Activated CD8-positive, alpha-beta memory T cell treated with anti-CD3 and anti-CD28 coated beads, Interleukin-2, amount 50 U/mL, for 48 hours (primary cell): ENCODE measurements around the gene UBXN1.

ENCODE experiments used
- DNase-seq: peaks from one replicate; pipeline ENCODE4 v3.0.0-alpha.2; 2020

Gene UBXN1, protein sequence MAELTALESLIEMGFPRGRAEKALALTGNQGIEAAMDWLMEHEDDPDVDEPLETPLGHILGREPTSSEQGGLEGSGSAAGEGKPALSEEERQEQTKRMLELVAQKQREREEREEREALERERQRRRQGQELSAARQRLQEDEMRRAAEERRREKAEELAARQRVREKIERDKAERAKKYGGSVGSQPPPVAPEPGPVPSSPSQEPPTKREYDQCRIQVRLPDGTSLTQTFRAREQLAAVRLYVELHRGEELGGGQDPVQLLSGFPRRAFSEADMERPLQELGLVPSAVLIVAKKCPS

DNA sequence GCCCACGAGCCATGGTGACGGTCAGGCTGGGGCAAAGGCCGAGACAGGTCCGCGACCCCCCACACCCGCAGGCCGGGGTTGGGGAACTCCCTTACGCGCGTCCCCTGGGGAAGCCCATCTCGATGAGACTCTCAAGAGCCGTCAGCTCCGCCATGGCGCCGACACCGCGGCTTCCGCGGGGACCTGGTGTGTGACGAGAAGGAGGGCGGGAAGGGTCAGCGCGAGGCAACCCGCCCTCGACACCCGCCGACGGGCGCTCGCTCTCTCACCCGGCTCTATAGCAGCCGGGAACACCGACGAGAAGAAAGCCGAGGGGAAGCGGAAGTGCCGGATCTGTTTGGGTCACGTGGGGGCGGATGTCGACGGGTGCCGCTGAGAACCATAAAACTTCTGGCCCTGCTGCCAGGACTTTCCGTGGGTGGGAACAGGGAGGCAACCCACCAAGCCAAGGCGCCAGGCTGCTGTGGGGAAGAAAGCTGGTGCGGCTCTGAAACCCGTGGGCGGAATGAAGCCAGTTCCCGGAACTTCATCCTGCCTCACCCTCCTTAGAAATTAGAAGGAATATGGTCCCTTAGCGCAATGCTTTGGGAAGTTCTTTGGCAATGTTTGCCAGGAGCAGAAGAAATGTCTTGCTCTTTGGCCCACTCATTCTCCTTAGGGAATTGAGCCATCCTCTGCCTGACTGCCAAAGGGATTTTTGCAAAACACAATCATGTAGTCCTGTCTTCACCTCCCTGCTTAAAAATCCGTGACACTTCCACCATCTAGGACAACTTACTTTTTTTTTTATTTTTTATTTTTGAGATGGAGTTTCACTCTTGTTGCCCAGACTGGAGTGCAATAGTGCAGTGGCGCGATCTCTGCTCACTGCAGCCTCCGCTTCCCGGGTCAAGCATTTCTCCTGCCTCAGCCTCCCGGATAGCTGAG lies at the start of gene UBXN1:
TSS of gene UBXN1 (minus strand) at position 304 of the 927 bp plus-strand sequence. CDS start at position 154, 150 bp downstream.
- peak; percentile 91 for DNase-seq

GRCh38 chr11:62728171-62728988 lies 49.5 kb upstream of the UBXN1 start, which contains the start of gene TTC9C:
Gene TTC9C, plus strand, starts transcription at chr11:62728486. Its CDS starts 363 bp downstream, at chr11:62728849.
- peak; percentile 85 for DNase-seq

GRCh38 chr11:62727872-62728170 lies 48.9 kb upstream of the UBXN1 start:
- peak; percentile 83 for DNase-seq

GRCh38 chr11:62727165-62727871 lies 48.4 kb upstream of the UBXN1 start, which contains the start of gene HNRNPUL2:
Gene HNRNPUL2, minus strand, starts transcription at chr11:62727457. Its CDS starts 301 bp downstream, at chr11:62727156.
- peak; percentile 99 for DNase-seq

DNA sequence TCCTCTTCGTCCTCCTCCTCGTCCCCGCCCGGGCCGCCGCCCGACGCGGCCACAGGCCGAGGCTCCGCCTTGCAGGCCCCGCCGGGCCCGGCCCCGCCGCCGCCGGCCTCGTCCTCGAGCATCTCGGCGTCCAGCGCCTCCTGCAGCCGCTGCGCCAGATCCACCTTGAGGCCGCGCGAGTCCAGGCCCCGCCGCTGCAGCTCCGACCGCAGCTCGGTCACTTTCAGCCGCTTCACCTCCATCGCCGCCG lies 48.0 kb upstream of the UBXN1 start:
- no peak for DNase-seq

- DNase-seq: peak; percentile 65
These were observed 47.5 kb upstream of the UBXN1 start for GRCh38 chr11:62726156-62726914.

DNA sequence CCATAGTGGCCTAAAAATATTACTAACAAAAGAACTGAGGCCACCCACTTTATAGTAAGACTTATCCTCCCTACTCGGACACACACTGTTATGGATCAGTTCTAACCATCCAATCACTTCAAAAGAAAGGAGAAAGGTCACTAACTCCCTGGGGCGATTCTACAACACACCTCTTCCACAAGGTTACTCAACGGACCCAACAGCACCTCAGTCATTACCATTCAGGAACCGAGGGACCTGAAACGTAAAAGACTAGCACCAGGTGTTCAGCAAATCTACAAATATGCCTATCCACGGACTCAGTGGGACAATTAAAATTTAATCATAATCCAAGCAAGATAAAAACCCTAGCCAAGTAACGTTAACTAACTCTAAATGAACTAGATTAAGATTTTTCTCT lies 46.8 kb upstream of the UBXN1 start:
- DNase-seq: no peak

- no peak for DNase-seq
These were observed 45.3 kb upstream of the UBXN1 start for GRCh38 chr11:62724171-62724570.

DNA sequence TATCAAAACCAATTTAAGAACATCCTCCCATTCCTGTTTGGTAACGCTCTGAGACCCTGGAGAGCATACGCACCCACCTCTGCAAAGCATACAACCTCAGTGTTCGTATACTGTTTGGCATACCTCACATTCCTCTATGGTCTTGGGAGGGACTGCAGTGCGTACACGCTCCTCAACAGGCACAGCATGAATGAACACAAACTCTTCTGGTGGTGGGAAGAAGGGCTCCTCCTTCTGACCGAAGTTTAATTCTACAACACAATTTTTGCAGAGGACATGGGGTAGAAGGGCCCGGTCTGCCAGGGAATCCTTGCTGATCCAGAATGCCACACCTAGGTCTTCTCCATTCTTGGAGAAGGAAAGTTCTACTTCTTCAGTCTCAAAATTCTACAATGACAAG lies 43.1 kb upstream of the UBXN1 start:
- no peak for DNase-seq

- DNase-seq: no peak
These were observed 40.6 kb upstream of the UBXN1 start for GRCh38 chr11:62719302-62719978.

DNA sequence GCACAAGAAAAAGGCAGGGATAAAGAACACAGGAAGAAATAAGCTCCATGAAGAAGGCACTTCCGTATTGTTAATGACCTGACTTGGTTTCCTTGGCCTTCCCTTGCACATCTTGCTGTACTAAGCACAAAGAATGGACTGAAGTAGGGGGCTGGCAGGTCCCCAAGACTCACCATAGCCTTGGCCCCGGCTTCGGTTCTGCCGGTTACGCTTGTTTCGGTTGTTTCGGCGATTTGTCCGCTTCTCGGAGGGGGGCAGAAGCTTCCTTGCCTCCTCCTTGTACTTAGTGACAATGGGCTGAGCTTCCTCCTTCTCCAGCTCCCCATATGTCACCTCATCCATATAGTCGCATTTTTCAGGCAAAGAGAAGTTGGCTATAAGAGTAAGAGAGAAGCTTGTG lies 37.9 kb upstream of the UBXN1 start:
- DNase-seq: no peak

GRCh38 chr11:62716206-62716605 lies 37.3 kb upstream of the UBXN1 start:
- DNase-seq: no peak

DNA sequence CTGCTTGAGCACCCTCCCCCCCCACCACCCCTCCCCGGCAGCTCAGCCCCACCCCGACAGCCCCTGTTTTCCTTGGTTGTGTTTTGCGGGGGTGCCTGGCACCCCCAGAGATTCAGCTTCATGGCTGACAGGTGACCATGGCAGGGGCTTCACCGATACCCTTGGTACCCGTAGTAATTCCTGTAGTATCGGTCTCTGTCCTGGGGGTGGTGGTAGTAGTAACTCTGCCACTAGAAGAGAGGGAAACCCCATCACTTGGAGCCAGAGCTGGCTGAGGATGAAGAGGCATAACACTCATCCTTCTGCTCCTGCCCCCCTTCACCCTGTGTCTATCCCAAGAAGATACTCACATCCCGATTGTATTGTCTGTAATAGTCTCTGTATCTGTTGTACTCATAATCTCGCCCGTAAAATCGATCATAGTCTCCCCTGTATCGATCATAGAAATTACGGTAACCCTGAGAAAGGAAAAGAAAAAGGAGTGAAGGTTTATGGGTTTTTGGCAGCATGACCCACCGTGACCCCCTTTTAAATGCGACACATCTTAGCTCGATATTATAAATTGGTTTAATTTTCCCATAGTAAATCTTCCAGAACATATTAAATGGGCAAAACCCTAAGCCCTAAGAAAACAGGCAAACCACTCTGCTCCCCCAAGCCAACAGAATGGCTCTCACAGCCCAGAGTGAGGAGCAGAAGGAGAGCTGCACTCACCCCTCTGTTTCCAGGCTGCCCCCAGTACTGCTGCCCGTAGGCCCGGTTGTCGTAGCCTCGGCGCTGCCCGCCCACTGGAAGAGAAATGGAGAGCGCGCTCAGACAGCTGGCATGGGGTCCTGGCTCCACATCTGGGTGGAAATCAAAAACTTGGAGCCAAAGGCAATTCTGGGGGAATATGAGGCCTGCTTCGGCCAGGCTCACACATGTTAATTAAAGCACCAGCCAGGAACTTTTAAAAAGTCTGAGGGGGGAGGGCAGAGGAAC lies 36.6 kb upstream of the UBXN1 start:
- no peak for DNase-seq

DNA sequence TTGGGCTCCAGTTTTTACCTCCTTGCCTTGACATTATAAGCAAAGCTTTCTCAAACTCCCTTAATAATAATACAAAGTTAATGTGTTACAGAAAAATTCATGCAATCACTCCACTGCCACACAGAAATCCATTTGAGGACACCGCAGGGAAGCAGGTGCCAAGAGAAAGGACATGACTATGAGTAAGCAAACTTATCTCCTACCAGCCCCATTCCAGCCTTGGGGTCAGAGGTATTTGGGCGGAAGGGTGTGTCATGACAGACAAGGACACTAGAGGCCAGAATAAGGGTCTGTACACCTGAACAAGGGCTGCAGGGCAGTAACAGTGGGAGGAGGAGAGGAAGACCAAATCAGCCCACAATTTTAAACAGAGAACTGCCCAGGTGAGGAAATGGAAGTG lies 34.5 kb upstream of the UBXN1 start:
- no peak for DNase-seq

GRCh38 chr11:62712861-62713260 lies 34.0 kb upstream of the UBXN1 start:
- no peak for DNase-seq

- no peak for DNase-seq
These were observed 33.5 kb upstream of the UBXN1 start for GRCh38 chr11:62712276-62712812.

- no peak for DNase-seq
These were observed 31.1 kb upstream of the UBXN1 start for GRCh38 chr11:62710001-62710345.

- DNase-seq: peak; percentile 92
These were observed 30.6 kb upstream of the UBXN1 start for GRCh38 chr11:62709247-62710000.

DNA sequence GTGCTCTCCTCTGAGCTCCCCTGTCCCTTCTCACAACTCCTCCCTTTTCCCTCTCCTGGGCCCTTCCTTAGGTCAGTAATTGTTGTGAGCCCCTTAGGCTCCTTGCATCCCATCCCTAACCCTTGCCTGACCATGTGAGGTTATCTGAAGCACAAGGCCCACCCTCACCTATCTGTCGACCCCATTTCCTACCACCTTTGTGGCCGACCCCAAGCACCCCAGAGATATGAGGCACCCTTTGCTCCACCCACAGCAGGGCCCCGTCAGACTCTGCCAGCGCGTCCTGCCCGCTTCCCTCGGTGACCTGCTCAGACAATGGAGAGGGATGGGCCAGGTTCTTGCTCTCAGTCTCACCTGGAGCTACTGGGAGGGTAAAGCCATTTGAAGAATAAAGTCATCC lies 29.9 kb upstream of the UBXN1 start:
- peak; percentile 75 for DNase-seq
